Endodermal cell (in vitro differentiated cells): ENCODE results near the gene ARGLU1. TPM values are rescaled to one million over a fixed set of nuclear protein-coding genes. Genes with fewer than 3 reads are reported as not detected.

Source experiments
- DNase-seq: peaks from one replicate; pipeline ENCODE4 v3.0.0-alpha.2; 2017
- H3K27ac ChIP-seq: 2 replicates; pipeline ENCODE4 v1.5.1; 2013; ENCODE audit warnings: mild to moderate bottlenecking, low read depth, low read length, moderate library complexity
- H3K27me3 ChIP-seq: 2 replicates; pipeline ENCODE4 v1.6.1; 2013; ENCODE audit warnings: mild to moderate bottlenecking, low read length, moderate library complexity; ENCODE audit not compliant: insufficient read depth, control insufficient read depth, poor library complexity, severe bottlenecking
- H3K36me3 ChIP-seq: 2 replicates; pipeline ENCODE4 v1.7.0; 2013; ENCODE audit warnings: mild to moderate bottlenecking, low read length, moderate library complexity; ENCODE audit not compliant: control insufficient read depth, insufficient read depth
- H3K4me1 ChIP-seq: one replicate; pipeline ENCODE4 v1.7.0; 2013; ENCODE audit warnings: low read length; ENCODE audit not compliant: control insufficient read depth, insufficient read depth
- H3K4me3 ChIP-seq: 2 replicates; pipeline ENCODE4 v1.5.1; 2013; ENCODE audit warnings: mild to moderate bottlenecking, low read length, moderate library complexity
- H3K9ac ChIP-seq: 2 replicates; pipeline ENCODE4 v1.6.1; 2013; ENCODE audit warnings: mild to moderate bottlenecking, low read length, moderate library complexity; ENCODE audit not compliant: poor library complexity, severe bottlenecking; ENCODE audit errors: extremely low read depth
- H3K9me3 ChIP-seq: 2 replicates; pipeline ENCODE4 v1.6.1; 2013; ENCODE audit warnings: mild to moderate bottlenecking, low read length, moderate library complexity; ENCODE audit not compliant: control insufficient read depth
- H3K27ac Mint-ChIP-seq: 2 replicates; pipeline ENCODE4 v1.8.0; 2020; ENCODE audit warnings: mixed read lengths
- H3K27me3 Mint-ChIP-seq: 2 replicates; pipeline ENCODE4 v1.8.0; 2021; ENCODE audit warnings: mild to moderate bottlenecking, mixed read lengths; ENCODE audit not compliant: insufficient read depth
- H3K36me3 Mint-ChIP-seq: 2 replicates; pipeline ENCODE4 v1.8.0; 2020; ENCODE audit warnings: low read depth, mixed read lengths
- H3K4me1 Mint-ChIP-seq: 2 replicates; pipeline ENCODE4 v1.8.0; 2020; ENCODE audit warnings: mixed read lengths
- H3K4me3 Mint-ChIP-seq: 2 replicates; pipeline ENCODE4 v1.8.0; 2020; ENCODE audit warnings: mild to moderate bottlenecking, moderate library complexity, mixed read lengths
- H3K9me3 Mint-ChIP-seq: 2 replicates; pipeline ENCODE4 v1.8.0; 2020; ENCODE audit warnings: mild to moderate bottlenecking, mixed read lengths
- CTCF ChIP-seq: fragments of 200-600 bp; sonication (generic); conservative IDR thresholded peaks from 2 replicates; pipeline ENCODE4 v1.5.0; 2021; ENCODE audit warnings: antibody characterized with exemption, mild to moderate bottlenecking
- WGBS, 2 experiments: methylation state at CpG; one replicate each; pipeline versions ENCODE4 v1.1.5 to v1.1.7; 2013; ENCODE audit warnings: missing lambda C conversion rate in 2 of 2, mixed read lengths in 1 of 2; ENCODE audit not compliant: insufficient coverage in 1 of 2, insufficient read length in 1 of 2; 5-methylcytosine and 5-hydroxymethylcytosine counted together
- total RNA-seq, 2 donors: library from RNA; stranded (reverse); fragmentation: NEBNext Ultra II Directional in 1 of 2; extraction: Animal tissue kit (Norgen Biotek cat#: 25700) in 1 of 2; gene quantifications; 2 replicates in 1 of 2; 3 replicates in 1 of 2; pipeline ENCODE4 v1.2.1, GENCODE V29; 2021

The ARGLU1 gene
- total RNA-seq, 2 donors from 2014 or later = 80.6 to 101 TPM

- no peak overlapping the region for H3K4me3 Mint-ChIP-seq
- WGBS, 2 experiments = 94 to 100% methylated on average over 1 to 3 of the region's 3 CpGs
- Histone ChIP-seq H3K36me3 (no peaks in the 10 kb centered on the region), H3K4me1 (peaks cover 17% of the 10 kb centered on the region), H3K4me3 (no peak overlapping the region), H3K27ac (no peak overlapping the region), H3K9ac (no peak overlapping the region), H3K27me3 (peaks cover 9% of the 10 kb centered on the region), H3K9me3 (no peaks in the 10 kb centered on the region)
- peaks cover 49% of the 10 kb centered on the region for H3K27me3 Mint-ChIP-seq
- DNase-seq = no peak
- no peaks in the 10 kb centered on the region for H3K9me3 Mint-ChIP-seq
- H3K27ac Mint-ChIP-seq = no peak overlapping the region
- TF ChIP-seq CTCF = no peak
- no peaks in the 10 kb centered on the region for H3K36me3 Mint-ChIP-seq
- H3K4me1 Mint-ChIP-seq = peaks cover 49% of the 10 kb centered on the region
Measured at GRCh38 chr13:106523576-106523975, 44.4 kb downstream of the ARGLU1 start.

- peaks cover 9% of the 10 kb centered on the region for H3K27me3 ChIP-seq
- H3K9me3 Mint-ChIP-seq = no peaks in the 10 kb centered on the region
- DNase-seq = no peak
- H3K27me3 Mint-ChIP-seq = peaks cover 46% of the 10 kb centered on the region
- H3K9ac ChIP-seq = no peak overlapping the region
- TF ChIP-seq CTCF = no peak
- 85 to 90% methylated on average over 6 to 7 of the region's 7 CpGs for WGBS, 2 experiments
- H3K36me3 ChIP-seq = no peaks in the 10 kb centered on the region
- peak overlapping the region; percentile 13 for H3K27ac ChIP-seq
- H3K4me3 Mint-ChIP-seq = no peak overlapping the region
- H3K4me3 ChIP-seq = no peak overlapping the region
- H3K27ac Mint-ChIP-seq = no peak overlapping the region
- peaks cover 15% of the 10 kb centered on the region for H3K4me1 ChIP-seq
- H3K4me1 Mint-ChIP-seq = peaks cover 43% of the 10 kb centered on the region
- no peaks in the 10 kb centered on the region for H3K36me3 Mint-ChIP-seq
- H3K9me3 ChIP-seq = no peaks in the 10 kb centered on the region
Measured at GRCh38 chr13:106522898-106523525, 44.9 kb downstream of the ARGLU1 start.

GRCh38 chr13:106522112-106522705 is 45.7 kb downstream of the ARGLU1 start:
- H3K4me1 ChIP-seq = peaks cover 7% of the 10 kb centered on the region
- peaks cover 35% of the 10 kb centered on the region for H3K4me1 Mint-ChIP-seq
- no peak overlapping the region for H3K4me3 Mint-ChIP-seq
- no peak overlapping the region for H3K4me3 ChIP-seq
- no peak overlapping the region for H3K27ac Mint-ChIP-seq
- WGBS, 2 experiments = 81 to 86% methylated on average over 5 of the region's 5 CpGs
- H3K9me3 ChIP-seq = no peaks in the 10 kb centered on the region
- peaks cover 40% of the 10 kb centered on the region for H3K27me3 Mint-ChIP-seq
- no peak for TF ChIP-seq CTCF
- H3K36me3 ChIP-seq = no peaks in the 10 kb centered on the region
- no peak for DNase-seq
- peaks cover 9% of the 10 kb centered on the region for H3K27me3 ChIP-seq
- no peaks in the 10 kb centered on the region for H3K36me3 Mint-ChIP-seq
- H3K27ac ChIP-seq = no peak overlapping the region
- H3K9me3 Mint-ChIP-seq = no peaks in the 10 kb centered on the region
- no peak overlapping the region for H3K9ac ChIP-seq
